Vagina (tissue), 2 donors: ENCODE data around the gene USH2A.

Source experiments
- CTCF ChIP-seq, 3 experiments: fragments of 450-650 bp in 2 of 3; fragments of 200-600 bp in 1 of 3; sonication (generic) in 1 of 3; IDR thresholded peaks; one replicate each; pipeline ENCODE4 v1.5.1; 2017 to 2019; ENCODE audit warnings: antibody characterized with exemption in 3 of 3, mild to moderate bottlenecking in 2 of 3, moderate library complexity in 2 of 3
- POLR2A ChIP-seq, 2 donors: fragments of 450-650 bp; IDR thresholded peaks; one replicate each; pipeline ENCODE4 v1.6.1; 2017; ENCODE audit warnings: antibody characterized with exemption in 2 of 2, mild to moderate bottlenecking in 2 of 2, moderate library complexity in 2 of 2
- POLR2AphosphoS5 ChIP-seq, 2 donors: sonication (generic); formaldehyde crosslinking; IDR thresholded peaks; one replicate each; pipeline ENCODE4 v1.9.0; 2017; ENCODE audit warnings: antibody characterized with exemption in 2 of 2, mild to moderate bottlenecking in 2 of 2, low read depth in 1 of 2; ENCODE audit not compliant: insufficient read depth in 1 of 2

- TF ChIP-seq CTCF (IDR thresholded peaks at IDR 0.05) (no peak), POLR2AphosphoS5 (IDR thresholded peaks at IDR 0.05; ENCODE audit: insufficient read depth in 1 of 2, low read depth in 1 of 2) (no peak), POLR2A (IDR thresholded peaks at IDR 0.05) (no peak)
These were observed 208.1 kb downstream of the USH2A start for GRCh38 chr1:216215169-216215568.
